Loucy (cell line): ENCODE data around the gene SUZ12.

Source experiments
- CTCF ChIP-seq: fragments of 200-600 bp; sonication (generic); conservative IDR thresholded peaks from 2 replicates; pipeline ENCODE4 v1.5.1; 2014; ENCODE audit warnings: mild to moderate bottlenecking, antibody characterized with exemption, low read length
- EZH2phosphoT487 ChIP-seq: fragments of 200-600 bp; IDR thresholded peaks from 2 replicates; pipeline ENCODE4 v1.6.1; 2018; ENCODE audit warnings: antibody characterized with exemption, mild to moderate bottlenecking, moderate library complexity, borderline replicate concordance

DNA sequence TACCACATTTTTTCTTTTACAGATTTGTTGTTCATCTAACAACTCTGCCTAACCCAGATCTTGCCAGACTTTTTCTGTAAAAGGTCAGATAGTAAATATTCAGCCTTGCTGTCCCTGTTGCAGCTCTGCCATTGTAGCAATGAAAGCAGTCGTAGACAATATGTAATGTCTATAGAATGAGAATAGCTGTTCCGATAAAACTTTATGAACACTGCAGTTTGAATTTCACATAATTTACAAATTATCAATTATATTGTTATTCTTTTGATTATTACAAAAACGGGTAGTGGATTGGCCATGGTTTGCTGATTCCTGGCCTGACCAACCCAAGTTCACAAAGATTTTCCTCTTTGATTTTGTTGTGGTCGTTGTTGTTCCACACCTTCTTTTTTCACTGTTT, 73.3 kb downstream of the SUZ12 start:
- TF ChIP-seq CTCF (no peak), EZH2phosphoT487 (no peak)
